ENCODE measurements around the gene ITGA11.

Gene ITGA11

GRCh38 chr15:68475449-68475848 lies 43.5 kb upstream of the ITGA11 start:
- TF ChIP-seq CTCF (IDR thresholded peaks at IDR 0.05; ENCODE audit: extremely low read depth, missing control alignments), result no peak
- no peak for DNase-seq (ENCODE audit: low spot score)

- no peak for TF ChIP-seq CTCF (IDR thresholded peaks at IDR 0.05; ENCODE audit: extremely low read depth, missing control alignments)
- no peak for DNase-seq (ENCODE audit: low spot score)
These were observed 39.6 kb upstream of the ITGA11 start for GRCh38 chr15:68471541-68471940.

DNA sequence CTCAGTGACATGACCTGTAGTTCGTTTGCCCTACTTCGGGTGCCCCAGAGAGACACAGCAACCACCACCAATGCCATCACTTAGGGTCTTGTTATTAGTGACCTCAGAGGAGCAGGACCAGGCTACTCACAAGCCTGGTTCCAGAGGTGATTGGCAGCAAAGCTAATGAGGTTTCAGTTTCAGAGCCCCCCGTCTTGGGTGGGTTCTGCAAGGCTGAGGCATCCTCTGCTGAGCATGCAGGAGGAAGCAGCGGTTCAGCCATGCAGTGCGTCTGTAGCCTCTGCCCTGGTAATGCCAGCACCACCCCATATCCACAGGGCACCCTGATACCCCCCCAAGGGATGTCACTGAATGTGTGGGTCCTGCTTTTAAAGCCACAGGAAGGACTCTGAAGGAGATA lies 39.0 kb upstream of the ITGA11 start:
- TF ChIP-seq CTCF (IDR thresholded peaks at IDR 0.05; ENCODE audit: extremely low read depth, missing control alignments), result no peak
- no peak for DNase-seq (ENCODE audit: low spot score)

- DNase-seq (ENCODE audit: low spot score), result no peak
These were observed 38.2 kb upstream of the ITGA11 start for GRCh38 chr15:68470049-68470742.

DNA sequence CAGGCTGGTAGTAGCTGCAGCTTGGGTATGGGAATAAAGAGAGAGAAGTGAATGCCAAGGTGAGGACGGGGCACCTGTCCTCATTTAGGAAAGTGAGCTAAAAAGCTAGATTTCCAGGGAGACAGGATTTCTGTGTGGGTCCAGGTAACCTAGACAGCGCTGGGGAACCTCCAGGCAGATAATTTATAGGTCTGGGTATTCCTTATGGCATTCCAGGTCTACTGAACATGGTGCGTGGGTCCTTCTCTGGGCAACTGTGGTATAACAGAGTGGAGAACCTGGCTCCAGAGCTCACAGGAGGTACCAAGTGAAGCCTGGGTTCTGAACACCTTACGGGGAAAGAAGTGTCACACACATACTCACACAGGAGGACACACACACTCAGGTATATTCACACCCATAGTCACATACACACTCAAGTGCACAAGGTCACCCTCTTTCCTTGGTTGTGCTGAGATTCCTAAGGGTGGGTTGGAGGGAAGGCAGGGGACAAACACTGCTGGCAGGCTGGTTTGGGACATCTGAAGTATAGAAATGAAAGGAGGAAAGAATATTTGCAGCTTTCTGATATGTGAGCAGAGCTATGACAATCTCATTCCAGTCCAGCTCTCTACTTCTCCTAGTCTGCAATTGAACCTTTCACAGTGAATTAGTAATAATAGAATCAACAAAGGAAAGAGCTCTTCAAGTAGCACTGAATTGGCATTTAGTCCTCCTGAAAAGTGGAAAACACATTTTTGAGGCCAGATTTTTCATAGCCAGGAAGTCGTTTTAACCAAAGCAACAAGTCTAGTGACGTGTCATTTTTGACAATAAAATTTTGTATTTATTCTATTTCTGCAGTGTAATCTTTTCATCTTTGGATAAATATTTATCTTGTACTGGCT lies 37.4 kb upstream of the ITGA11 start:
- no peak for TF ChIP-seq CTCF (IDR thresholded peaks at IDR 0.05; ENCODE audit: extremely low read depth, missing control alignments)
- DNase-seq (ENCODE audit: low spot score), result no peak

More at GRCh38 chr15:68470049-68470742, 38.2 kb upstream of the ITGA11 start:
- no peak for TF ChIP-seq CTCF (IDR thresholded peaks at IDR 0.05; ENCODE audit: extremely low read depth, missing control alignments)

DNA sequence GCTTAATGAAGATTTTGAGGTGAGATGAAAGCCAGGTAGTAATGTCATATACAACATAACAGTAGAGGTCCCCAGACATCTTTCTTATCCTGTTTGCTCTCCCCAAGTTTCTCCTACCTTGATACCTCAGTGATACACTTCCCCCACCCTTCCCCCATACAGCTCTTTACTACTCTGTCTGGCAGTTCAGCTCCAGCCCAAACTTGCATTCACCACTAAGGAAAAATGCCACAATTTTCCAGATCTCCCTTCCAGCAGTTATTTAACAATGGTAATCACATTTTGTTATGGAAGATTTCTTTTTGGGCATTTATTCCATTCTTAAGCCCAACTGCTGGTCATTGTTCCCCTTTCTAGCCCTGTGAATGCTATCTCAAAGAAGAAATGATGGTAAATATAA lies 34.9 kb upstream of the ITGA11 start:
- TF ChIP-seq CTCF (IDR thresholded peaks at IDR 0.05; ENCODE audit: extremely low read depth, missing control alignments), result no peak
- DNase-seq (ENCODE audit: low spot score), result no peak

- no peak for TF ChIP-seq CTCF (IDR thresholded peaks at IDR 0.05; ENCODE audit: extremely low read depth, missing control alignments)
- no peak for DNase-seq (ENCODE audit: low spot score)
These were observed 34.0 kb upstream of the ITGA11 start for GRCh38 chr15:68465861-68466560.

Data from GM20000 (cell line).